Caco-2 (cell line): ENCODE data around the gene SMC3. TPM values are rescaled to one million over a fixed set of nuclear protein-coding genes. Genes with fewer than 3 reads are reported as not detected.

Source experiments
- BruUV-seq: library from RNA; stranded (reverse); fragments of 400-500 nt; replicated peaks from 2 replicates; lab custom pipeline; 2021; lab: Mats Ljungman, UMichigan
- CTCF ChIA-PET: fragments of 300-600 bp; sonication (Branson Sonifier 250); formaldehyde crosslinking; loops from one replicate; lab custom pipeline; 2022; ENCODE audit warnings: antibody characterized with exemption; lab: Charles Lee
- POLR2A ChIA-PET: fragments of 300-600 bp; sonication (Branson Sonifier 250); formaldehyde crosslinking; loops from one replicate; lab custom pipeline; 2022; ENCODE audit warnings: antibody characterized with exemption; lab: Charles Lee
- DNase-seq, 2 experiments: peaks; one replicate each; pipeline versions ENCODE4 v3.0.0 to v3.0.0-alpha.2; 2020 to 2022
- H3K27me3 ChIP-seq: replicated peaks from 2 replicates; pipeline ENCODE4 v1.6.0; 2011; ENCODE audit warnings: low read length; ENCODE audit not compliant: control insufficient read depth, insufficient read depth
- H3K36me3 ChIP-seq: 2 replicates; pipeline ENCODE4 v1.5.1; 2011; ENCODE audit warnings: low read length; ENCODE audit not compliant: control insufficient read depth, insufficient read depth
- H3K4me1 ChIP-seq: fragments of 250-450 bp; sonication (Bioruptor Pico); 2 replicates; pipeline ENCODE4 v1.5.1; 2020; ENCODE audit warnings: mild to moderate bottlenecking
- H3K4me3 ChIP-seq: 2 replicates; pipeline ENCODE4 v1.5.1; 2011; ENCODE audit warnings: low read depth, mild to moderate bottlenecking, control low read depth, low read length
- H3K9me3 ChIP-seq: fragments of 250-450 bp; sonication (Bioruptor Pico); 2 replicates; pipeline ENCODE4 v1.5.1; 2020; ENCODE audit warnings: mild to moderate bottlenecking, moderate library complexity
- H3K27ac Mint-ChIP-seq: one replicate; pipeline ENCODE4 v1.8.0; 2022; ENCODE audit warnings: mixed read lengths; ENCODE audit not compliant: unreplicated experiment
- H3K27me3 Mint-ChIP-seq: one replicate; pipeline ENCODE4 v1.8.0; 2022; ENCODE audit warnings: mixed read lengths; ENCODE audit not compliant: insufficient read depth, unreplicated experiment
- H3K36me3 Mint-ChIP-seq: one replicate; pipeline ENCODE4 v1.8.0; 2022; ENCODE audit warnings: mild to moderate bottlenecking, mixed read lengths; ENCODE audit not compliant: insufficient read depth, unreplicated experiment
- H3K4me1 Mint-ChIP-seq: one replicate; pipeline ENCODE4 v1.8.0; 2022; ENCODE audit warnings: low read depth, mixed read lengths; ENCODE audit not compliant: unreplicated experiment
- H3K4me3 Mint-ChIP-seq: one replicate; pipeline ENCODE4 v1.8.0; 2022; ENCODE audit warnings: mild to moderate bottlenecking, moderate library complexity, mixed read lengths; ENCODE audit not compliant: unreplicated experiment
- H3K9me3 Mint-ChIP-seq: one replicate; pipeline ENCODE4 v1.8.0; 2022; ENCODE audit warnings: mixed read lengths; ENCODE audit not compliant: unreplicated experiment
- CTCF ChIP-seq, 2 experiments: fragments of 200-600 bp in 1 of 2; IDR thresholded peaks; 1 replicate in 1 of 2; 2 replicates in 1 of 2; pipeline versions ENCODE4 v1.5.1 to v1.8.0; 2011 to 2022; ENCODE audit warnings: antibody characterized with exemption in 1 of 2, control low read depth in 1 of 2, inconsistent platforms in 1 of 2, low read depth in 1 of 2, low read length in 1 of 2, mild to moderate bottlenecking in 1 of 2, moderate library complexity in 1 of 2; ENCODE audit not compliant: insufficient read depth in 1 of 2, severe bottlenecking in 1 of 2, unreplicated experiment in 1 of 2
- intact Hi-C: fragments of 100-400 bp; cut with micrococcal nuclease; formaldehyde crosslinking; loops from one replicate; pipeline ENCODE4 v1.10.0; 2022; ENCODE audit not compliant: unreplicated experiment
- total RNA-seq: library from RNA; stranded (reverse); gene quantifications from 2 replicates; pipeline ENCODE4 v1.2.3, GENCODE V29; 2022

SMC3 gene
- total RNA-seq, 1 experiment from 2014 or later, result 95.7 TPM

DNA sequence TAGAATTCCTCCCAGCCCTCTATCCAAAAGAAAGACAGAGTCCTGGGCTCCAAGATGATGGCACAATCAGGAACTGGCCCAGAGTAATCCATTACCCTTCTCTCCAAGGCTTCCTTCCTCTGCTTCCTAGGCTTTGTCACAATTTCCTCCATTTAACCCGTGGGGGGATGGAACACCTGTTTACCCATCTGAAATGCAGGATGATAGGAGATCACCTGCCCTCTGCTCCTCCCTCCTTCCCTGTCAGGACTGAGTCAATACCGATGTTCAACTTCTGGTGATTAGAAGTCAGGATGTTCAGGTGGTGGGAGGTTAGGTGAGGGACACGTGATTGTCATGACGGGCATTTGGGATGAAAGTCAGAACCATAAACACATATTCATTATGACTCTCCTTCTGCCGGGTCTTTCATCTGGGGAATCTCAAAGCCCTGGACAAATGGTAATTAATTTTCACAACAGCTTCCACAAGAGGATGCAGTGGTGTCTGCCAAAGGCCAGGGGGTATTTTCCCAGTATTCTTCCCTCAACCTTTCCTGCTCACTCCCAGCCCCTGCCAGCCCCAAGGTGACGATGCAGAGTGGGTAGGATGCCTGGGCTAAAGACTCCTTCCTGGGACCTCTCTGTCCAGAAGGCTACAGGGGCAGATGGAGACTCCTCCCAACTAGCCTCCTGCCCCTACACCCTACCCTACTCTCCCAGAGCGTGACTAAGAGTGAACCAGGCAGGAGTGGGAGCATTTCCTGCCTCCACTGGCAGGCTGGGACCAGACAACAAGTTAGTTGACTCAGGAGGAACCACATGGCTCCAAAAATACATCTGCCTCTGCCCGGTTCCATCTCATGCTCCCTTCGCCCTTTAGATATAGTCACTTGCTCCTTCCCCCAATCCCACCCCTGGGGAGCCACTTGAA, 41.9 kb upstream of the SMC3 start:
- TF ChIP-seq CTCF (IDR thresholded peaks at IDR 0.05; ENCODE audit: insufficient read depth in 1 of 2, low read depth in 1 of 2, low read length in 1 of 2, severe bottlenecking in 1 of 2, unreplicated experiment in 1 of 2), result no peak
- no peaks in the 10 kb centered on the region for H3K36me3 ChIP-seq
- CTCF ChIA-PET, result no interaction called here
- no peak overlapping the region for H3K4me3 Mint-ChIP-seq
- H3K4me1 Mint-ChIP-seq, result peaks cover 20% of the 10 kb centered on the region
- POLR2A ChIA-PET, result no interaction called here
- H3K9me3 Mint-ChIP-seq, result no peaks in the 10 kb centered on the region
- no peaks in the 10 kb centered on the region for H3K9me3 ChIP-seq
- H3K36me3 Mint-ChIP-seq, result no peaks in the 10 kb centered on the region
- H3K27me3 Mint-ChIP-seq, result no peaks in the 10 kb centered on the region
- no peak overlapping the region for H3K27ac Mint-ChIP-seq
- intact Hi-C loops, result no loop called here
- H3K4me3 ChIP-seq, result no peak overlapping the region
- BruUV-seq, result no TSS peak
- peaks cover 39% of the 10 kb centered on the region for H3K4me1 ChIP-seq
- DNase-seq, result no peak
- H3K27me3 ChIP-seq, result no peaks in the 10 kb centered on the region

DNA sequence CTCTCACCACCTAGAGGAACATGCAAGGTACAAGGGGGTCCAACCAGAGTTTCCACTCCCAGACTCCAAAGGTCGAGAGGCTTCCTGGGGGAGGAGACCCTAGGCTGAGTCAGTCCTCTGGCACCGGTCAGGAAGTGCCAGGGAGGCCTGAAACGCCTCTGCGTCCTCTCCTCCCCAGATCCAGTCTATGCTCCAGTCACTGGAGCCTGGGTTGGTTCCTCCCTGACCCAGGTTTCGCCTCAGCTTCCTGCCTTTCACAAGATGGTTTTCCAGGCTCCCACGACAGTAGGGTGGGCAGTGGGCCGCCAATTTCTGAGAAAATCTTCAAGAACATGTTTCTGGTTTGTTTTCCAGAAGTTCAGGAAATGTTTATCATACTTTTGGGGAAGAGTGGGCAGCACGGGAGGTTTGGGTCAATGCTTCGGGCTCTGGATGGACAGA, 39.7 kb upstream of the SMC3 start:
- intact Hi-C loops, result no loop called here
- POLR2A ChIA-PET, result no interaction called here
- no peaks in the 10 kb centered on the region for H3K36me3 Mint-ChIP-seq

More for the DNA sequence above, 39.7 kb upstream of the SMC3 start:
- Histone ChIP-seq H3K36me3 (no peaks in the 10 kb centered on the region), H3K4me3 (no peak overlapping the region), H3K9me3 (no peaks in the 10 kb centered on the region), H3K27me3 (no peaks in the 10 kb centered on the region), H3K4me1 (peaks cover 33% of the 10 kb centered on the region)
- H3K4me3 Mint-ChIP-seq, result no peak overlapping the region
- H3K4me1 Mint-ChIP-seq, result peaks cover 10% of the 10 kb centered on the region
- no peaks in the 10 kb centered on the region for H3K9me3 Mint-ChIP-seq
- no peak overlapping the region for H3K27ac Mint-ChIP-seq
- CTCF ChIA-PET, result no interaction called here
- no peak for DNase-seq
- TF ChIP-seq CTCF (IDR thresholded peaks at IDR 0.05; ENCODE audit: insufficient read depth in 1 of 2, low read depth in 1 of 2, low read length in 1 of 2, severe bottlenecking in 1 of 2, unreplicated experiment in 1 of 2), result no peak
- H3K27me3 Mint-ChIP-seq, result no peaks in the 10 kb centered on the region
- BruUV-seq, result no TSS peak
